PC-3 (cell line): ENCODE measurements around the gene EIF5AL1.

ENCODE experiments used
- EZH2phosphoT487 ChIP-seq: fragments of 300-600 bp; sonication (generic); IDR thresholded peaks from 2 replicates; pipeline ENCODE4 v1.6.1; 2018; ENCODE audit warnings: mild to moderate bottlenecking, antibody characterized with exemption, low read length, borderline replicate concordance
- TF ChIP-seq, protein P1 (sequence below): fragments of 300-600 bp; sonication (generic); conservative IDR thresholded peaks from 2 replicates; pipeline ENCODE4 v1.5.1; 2017; ENCODE audit warnings: antibody characterized with exemption, low read depth, mild to moderate bottlenecking, low read length

- TF ChIP-seq, protein P1, sequence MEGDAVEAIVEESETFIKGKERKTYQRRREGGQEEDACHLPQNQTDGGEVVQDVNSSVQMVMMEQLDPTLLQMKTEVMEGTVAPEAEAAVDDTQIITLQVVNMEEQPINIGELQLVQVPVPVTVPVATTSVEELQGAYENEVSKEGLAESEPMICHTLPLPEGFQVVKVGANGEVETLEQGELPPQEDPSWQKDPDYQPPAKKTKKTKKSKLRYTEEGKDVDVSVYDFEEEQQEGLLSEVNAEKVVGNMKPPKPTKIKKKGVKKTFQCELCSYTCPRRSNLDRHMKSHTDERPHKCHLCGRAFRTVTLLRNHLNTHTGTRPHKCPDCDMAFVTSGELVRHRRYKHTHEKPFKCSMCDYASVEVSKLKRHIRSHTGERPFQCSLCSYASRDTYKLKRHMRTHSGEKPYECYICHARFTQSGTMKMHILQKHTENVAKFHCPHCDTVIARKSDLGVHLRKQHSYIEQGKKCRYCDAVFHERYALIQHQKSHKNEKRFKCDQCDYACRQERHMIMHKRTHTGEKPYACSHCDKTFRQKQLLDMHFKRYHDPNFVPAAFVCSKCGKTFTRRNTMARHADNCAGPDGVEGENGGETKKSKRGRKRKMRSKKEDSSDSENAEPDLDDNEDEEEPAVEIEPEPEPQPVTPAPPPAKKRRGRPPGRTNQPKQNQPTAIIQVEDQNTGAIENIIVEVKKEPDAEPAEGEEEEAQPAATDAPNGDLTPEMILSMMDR: no peak
- TF ChIP-seq EZH2phosphoT487: no peak
Measured at GRCh38 chr10:79483948-79484347, 28.4 kb upstream of the EIF5AL1 start.
